Caco-2 (cell line): Measurements from ENCODE around the gene XAB2. TPM values are rescaled to one million over a fixed set of nuclear protein-coding genes. Genes with fewer than 3 reads are reported as not detected.

Experiments used
- BruUV-seq: library from RNA; stranded (reverse); fragments of 400-500 nt; replicated peaks from 2 replicates; lab custom pipeline; 2021; lab: Mats Ljungman, UMichigan
- CTCF ChIA-PET: fragments of 300-600 bp; sonication (Branson Sonifier 250); formaldehyde crosslinking; loops from one replicate; lab custom pipeline; 2022; ENCODE audit warnings: antibody characterized with exemption; lab: Charles Lee
- POLR2A ChIA-PET: fragments of 300-600 bp; sonication (Branson Sonifier 250); formaldehyde crosslinking; loops from one replicate; lab custom pipeline; 2022; ENCODE audit warnings: antibody characterized with exemption; lab: Charles Lee
- DNase-seq, 2 experiments: peaks; one replicate each; pipeline versions ENCODE4 v3.0.0 to v3.0.0-alpha.2; 2020 to 2022
- H3K27me3 ChIP-seq: replicated peaks from 2 replicates; pipeline ENCODE4 v1.6.0; 2011; ENCODE audit warnings: low read length; ENCODE audit not compliant: control insufficient read depth, insufficient read depth
- H3K36me3 ChIP-seq: 2 replicates; pipeline ENCODE4 v1.5.1; 2011; ENCODE audit warnings: low read length; ENCODE audit not compliant: control insufficient read depth, insufficient read depth
- H3K4me1 ChIP-seq: fragments of 250-450 bp; sonication (Bioruptor Pico); 2 replicates; pipeline ENCODE4 v1.5.1; 2020; ENCODE audit warnings: mild to moderate bottlenecking
- H3K4me3 ChIP-seq: 2 replicates; pipeline ENCODE4 v1.5.1; 2011; ENCODE audit warnings: low read depth, mild to moderate bottlenecking, control low read depth, low read length
- H3K9me3 ChIP-seq: fragments of 250-450 bp; sonication (Bioruptor Pico); 2 replicates; pipeline ENCODE4 v1.5.1; 2020; ENCODE audit warnings: mild to moderate bottlenecking, moderate library complexity
- H3K27ac Mint-ChIP-seq: one replicate; pipeline ENCODE4 v1.8.0; 2022; ENCODE audit warnings: mixed read lengths; ENCODE audit not compliant: unreplicated experiment
- H3K27me3 Mint-ChIP-seq: one replicate; pipeline ENCODE4 v1.8.0; 2022; ENCODE audit warnings: mixed read lengths; ENCODE audit not compliant: insufficient read depth, unreplicated experiment
- H3K36me3 Mint-ChIP-seq: one replicate; pipeline ENCODE4 v1.8.0; 2022; ENCODE audit warnings: mild to moderate bottlenecking, mixed read lengths; ENCODE audit not compliant: insufficient read depth, unreplicated experiment
- H3K4me1 Mint-ChIP-seq: one replicate; pipeline ENCODE4 v1.8.0; 2022; ENCODE audit warnings: low read depth, mixed read lengths; ENCODE audit not compliant: unreplicated experiment
- H3K4me3 Mint-ChIP-seq: one replicate; pipeline ENCODE4 v1.8.0; 2022; ENCODE audit warnings: mild to moderate bottlenecking, moderate library complexity, mixed read lengths; ENCODE audit not compliant: unreplicated experiment
- H3K9me3 Mint-ChIP-seq: one replicate; pipeline ENCODE4 v1.8.0; 2022; ENCODE audit warnings: mixed read lengths; ENCODE audit not compliant: unreplicated experiment
- CTCF ChIP-seq, 2 experiments: fragments of 200-600 bp in 1 of 2; IDR thresholded peaks; 1 replicate in 1 of 2; 2 replicates in 1 of 2; pipeline versions ENCODE4 v1.5.1 to v1.8.0; 2011 to 2022; ENCODE audit warnings: antibody characterized with exemption in 1 of 2, control low read depth in 1 of 2, inconsistent platforms in 1 of 2, low read depth in 1 of 2, low read length in 1 of 2, mild to moderate bottlenecking in 1 of 2, moderate library complexity in 1 of 2; ENCODE audit not compliant: insufficient read depth in 1 of 2, severe bottlenecking in 1 of 2, unreplicated experiment in 1 of 2
- intact Hi-C: fragments of 100-400 bp; cut with micrococcal nuclease; formaldehyde crosslinking; loops from one replicate; pipeline ENCODE4 v1.10.0; 2022; ENCODE audit not compliant: unreplicated experiment
- total RNA-seq: library from RNA; stranded (reverse); gene quantifications from 2 replicates; pipeline ENCODE4 v1.2.3, GENCODE V29; 2022

Gene XAB2
- total RNA-seq, 1 experiment from 2014 or later = 44.7 TPM

- no peaks in the 10 kb centered on the region; the same call in none of the 2 replicates for H3K36me3 ChIP-seq
- peaks cover 3% of the 10 kb centered on the region for H3K9me3 Mint-ChIP-seq
- no TSS peak for BruUV-seq
These were observed 18.7 kb downstream of the XAB2 start for GRCh38 chr19:7610491-7611240.

GRCh38 chr19:7607874-7608560 lies 21.3 kb downstream of the XAB2 start:
- H3K36me3 Mint-ChIP-seq = peaks cover 70% of the 10 kb centered on the region
- intact Hi-C loops = no loop called here
- no peaks in the 10 kb centered on the region for H3K4me1 Mint-ChIP-seq
- no peaks in the 10 kb centered on the region for H3K4me1 ChIP-seq
- POLR2A ChIA-PET = no interaction called here
- no peaks in the 10 kb centered on the region for H3K27me3 ChIP-seq
- no peak overlapping the region for H3K27ac Mint-ChIP-seq
- CTCF ChIA-PET = no interaction called here
- no peak overlapping the region for H3K4me3 ChIP-seq
- H3K4me3 Mint-ChIP-seq = no peak overlapping the region
- H3K36me3 ChIP-seq = no peaks in the 10 kb centered on the region; the same call in none of the 2 replicates
- H3K9me3 Mint-ChIP-seq = peaks cover 11% of the 10 kb centered on the region
- H3K9me3 ChIP-seq = no peaks in the 10 kb centered on the region
- no peaks in the 10 kb centered on the region for H3K27me3 Mint-ChIP-seq
- no peak for TF ChIP-seq CTCF (IDR thresholded peaks at IDR 0.05; ENCODE audit: insufficient read depth in 1 of 2, low read depth in 1 of 2, low read length in 1 of 2, severe bottlenecking in 1 of 2, unreplicated experiment in 1 of 2)
- DNase-seq = no peak
- no TSS peak for BruUV-seq

More at GRCh38 chr19:7610491-7611240, 18.7 kb downstream of the XAB2 start:
- Mint-ChIP-seq H3K36me3 (peaks cover 66% of the 10 kb centered on the region), H3K27ac (no peak overlapping the region), H3K4me3 (no peak overlapping the region), H3K4me1 (no peaks in the 10 kb centered on the region), H3K27me3 (no peaks in the 10 kb centered on the region)
- DNase-seq = no peak
- no peaks in the 10 kb centered on the region for H3K27me3 ChIP-seq
- no peak overlapping the region for H3K4me3 ChIP-seq
- H3K9me3 ChIP-seq = no peaks in the 10 kb centered on the region
- POLR2A ChIA-PET = no interaction called here
- CTCF ChIA-PET = interaction anchor here (2.0 kb wide), 1 partner anchor 42 kb away, joined by 4 read pairs; no protein-coding TSS in a partner anchor
- no peaks in the 10 kb centered on the region for H3K4me1 ChIP-seq
- intact Hi-C loops = no loop called here
- TF ChIP-seq CTCF (IDR thresholded peaks at IDR 0.05; ENCODE audit: insufficient read depth in 1 of 2, low read depth in 1 of 2, low read length in 1 of 2, severe bottlenecking in 1 of 2, unreplicated experiment in 1 of 2) = no peak

DNA sequence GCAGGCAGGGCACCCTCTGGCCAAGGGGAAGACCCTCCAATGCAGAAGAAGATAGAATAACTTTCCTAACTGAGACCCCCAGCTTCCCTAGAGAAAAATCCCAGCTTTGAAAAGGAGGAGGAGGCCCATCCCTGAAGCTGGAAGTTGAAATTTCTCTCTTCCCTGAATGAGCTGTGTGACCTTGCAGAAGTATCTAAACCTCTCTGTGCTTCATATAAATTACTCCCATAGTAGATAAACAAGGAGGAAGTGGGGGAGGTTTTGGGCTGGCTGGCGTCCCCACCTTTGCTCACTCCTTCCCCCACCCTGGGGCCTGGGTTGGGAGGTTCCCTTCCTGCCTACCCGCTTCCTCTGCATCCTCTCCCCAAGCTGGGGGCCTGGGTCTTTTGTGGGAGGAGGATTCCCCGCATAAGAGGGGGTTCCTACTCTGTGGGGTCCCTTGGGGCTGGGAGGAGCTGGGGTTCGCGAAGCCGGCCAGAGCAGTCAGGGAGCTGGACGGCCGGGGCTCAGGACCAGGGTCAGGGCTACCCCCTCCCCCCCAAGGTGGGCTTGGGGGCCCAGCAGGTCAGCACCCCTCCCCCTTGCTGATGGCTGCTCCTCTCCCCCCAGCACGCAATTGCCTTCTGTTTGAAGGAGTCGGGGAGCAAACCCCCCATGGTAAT lies 22.0 kb downstream of the XAB2 start:
- Mint-ChIP-seq H3K27me3 (no peaks in the 10 kb centered on the region), H3K4me3 (no peak overlapping the region), H3K36me3 (peaks cover 71% of the 10 kb centered on the region), H3K27ac (no peak overlapping the region), H3K9me3 (peaks cover 11% of the 10 kb centered on the region), H3K4me1 (no peaks in the 10 kb centered on the region)
- no peaks in the 10 kb centered on the region for H3K9me3 ChIP-seq
- DNase-seq = no peak
- BruUV-seq = no TSS peak
- TF ChIP-seq CTCF (IDR thresholded peaks at IDR 0.05; ENCODE audit: insufficient read depth in 1 of 2, low read depth in 1 of 2, low read length in 1 of 2, severe bottlenecking in 1 of 2, unreplicated experiment in 1 of 2) = no peak
- H3K36me3 ChIP-seq = no peaks in the 10 kb centered on the region; the same call in none of the 2 replicates
- no peaks in the 10 kb centered on the region for H3K4me1 ChIP-seq
- H3K4me3 ChIP-seq = no peak overlapping the region
- intact Hi-C loops = no loop called here
- CTCF ChIA-PET = no interaction called here
- H3K27me3 ChIP-seq = no peaks in the 10 kb centered on the region
- POLR2A ChIA-PET = no interaction called here
